H1 (cell line): ENCODE results near the gene ZNF423. TPM values are rescaled to one million over a fixed set of nuclear protein-coding genes. Genes with fewer than 3 reads are reported as not detected.
A peak's percentile ranks its signal among the peaks of the same experiment; 100 is the strongest.

Experiments
- CHD7 ChIP-seq: fragments of 300-600 bp; sonication (generic); IDR thresholded peaks from 2 replicates; pipeline ENCODE4 v1.7.1; 2012; ENCODE audit warnings: low read length, moderate library complexity, mild to moderate bottlenecking, inconsistent platforms; ENCODE audit not compliant: insufficient replicate concordance
- EZH2 ChIP-seq: fragments of 200-600 bp; sonication (generic); IDR thresholded peaks from 2 replicates; pipeline ENCODE4 v1.7.1; 2012; ENCODE audit warnings: low read depth, mild to moderate bottlenecking, moderate library complexity, low read length, inconsistent platforms; ENCODE audit not compliant: severe bottlenecking
- NANOG ChIP-seq: IDR thresholded peaks from 2 replicates; pipeline ENCODE4 v1.6.1; 2011; ENCODE audit warnings: low read length, low read depth, mild to moderate bottlenecking, inconsistent platforms; ENCODE audit not compliant: insufficient read depth, poor library complexity, severe bottlenecking
- PHF8 ChIP-seq: fragments of 200-600 bp; sonication (generic); conservative IDR thresholded peaks from 2 replicates; pipeline ENCODE4 v1.7.1; 2012; ENCODE audit warnings: low read depth, mild to moderate bottlenecking, inconsistent platforms, low read length, moderate library complexity
- RAD21 ChIP-seq, 2 experiments: IDR thresholded peaks in 1 of 2; conservative IDR thresholded peaks in 1 of 2; 2 replicates each; pipeline ENCODE4 v1.6.1; 2011; ENCODE audit warnings: low read depth in 2 of 2, low read length in 2 of 2, improper control_type of control experiment in 1 of 2, inconsistent platforms in 1 of 2, mild to moderate bottlenecking in 1 of 2, moderate library complexity in 1 of 2
- SP2 ChIP-seq: IDR thresholded peaks from 2 replicates; pipeline ENCODE4 v1.6.1; 2012; ENCODE audit warnings: mild to moderate bottlenecking, low read length, inconsistent platforms
- polyA plus RNA-seq, 7 experiments: library from polyadenylated mRNA; depleted of rRNA in 3 of 7; stranded (reverse) in 5 of 7; unstranded in 2 of 7; fragments of >200 nt in 5 of 7; fragments of 200-250 nt in 2 of 7; gene quantifications; 1 replicate in 5 of 7; 2 replicates in 1 of 7; 4 replicates in 1 of 7; pipeline versions ENCODE4 v1.2.1 to v1.2.3, GENCODE V29; 2011 to 2013; ENCODE audit warnings: missing spikeins in 2 of 7, mixed read lengths in 2 of 7
- total RNA-seq: library from RNA; stranded (reverse); fragmentation: NEBNext Ultra II Directional; extraction: Animal tissue kit (Norgen Biotek cat#: 25700); gene quantifications from 2 replicates; pipeline ENCODE4 v1.2.1, GENCODE V29; 2021

ZNF423 gene
- total and polyA plus RNA-seq, 2 of the 8 experiments (the other 6 are each of a cell fraction or from before 2014, with no cell fraction given), result 38.2 to 52.3 TPM

- TF ChIP-seq CHD7 (no peak), SP2 (no peak), PHF8 (no peak), RAD21 (IDR thresholded peaks at IDR 0.05 in 1 of 2, conservative IDR thresholded peaks at IDR 0.05 in 1 of 2; ENCODE audit: low read depth in 2 of 2, low read length in 2 of 2) (peak; percentile 42 to 59), NANOG (no peak), EZH2 (no peak)
These were observed 415.5 kb downstream of the ZNF423 start (continued) for GRCh38 chr16:49440156-49441065.
